ENCODE results near the gene POU3F2. TPM values are rescaled to one million over a fixed set of nuclear protein-coding genes. Genes with fewer than 3 reads are reported as not detected.

POU3F2 gene
- total and polyA plus RNA-seq, 2 experiments from 2014 or later, result 0.13 TPM; not detected in 1

GRCh38 chr6:98794307-98794842 lies 40.0 kb upstream of the POU3F2 start:
- Histone ChIP-seq H3K36me3 (replicated peaks; ENCODE audit: insufficient read depth, low read depth) (no peaks in the 10 kb centered on the region), H3K79me2 (no peaks in the 10 kb centered on the region), H4K20me1 (ENCODE audit: insufficient read depth, poor library complexity, severe bottlenecking) (no peaks in the 10 kb centered on the region), H3K9me2 (replicated peaks; ENCODE audit: insufficient read depth) (no peaks in the 10 kb centered on the region), H3K9me3 (ENCODE audit: low read depth) (no peaks in the 10 kb centered on the region), H3K27me3 (no peaks in the 10 kb centered on the region), H3K4me2 (no peak overlapping the region), H3K4me1 (ENCODE audit: insufficient read depth) (no peaks in the 10 kb centered on the region), H3K27ac (no peak overlapping the region), H3K4me3 (no peak overlapping the region), H2AFZ (no peak overlapping the region)
- DNase-seq (ENCODE audit: low spot score), result no peak
- TF ChIP-seq CTCF (IDR thresholded peaks at IDR 0.05; ENCODE audit: poor library complexity) (no peak), EZH2phosphoT487 (IDR thresholded peaks at IDR 0.05; ENCODE audit: low read depth, severe bottlenecking, unreplicated experiment) (no peak), EZH2 (IDR thresholded peaks at IDR 0.05; ENCODE audit: borderline replicate concordance) (no peak)
- WGBS (ENCODE audit: low lambda C conversion rate, missing lambda C conversion rate), result 70% methylated on average over 4 of the region's 4 CpGs

- H3K9me2 ChIP-seq (replicated peaks; ENCODE audit: insufficient read depth), result no peaks in the 10 kb centered on the region
- H2AFZ ChIP-seq, result no peak overlapping the region
- H3K27me3 ChIP-seq, result no peaks in the 10 kb centered on the region
- H3K4me2 ChIP-seq, result no peak overlapping the region
- H3K79me2 ChIP-seq, result no peaks in the 10 kb centered on the region
- no peaks in the 10 kb centered on the region for H3K4me1 ChIP-seq (ENCODE audit: insufficient read depth)
- H3K27ac ChIP-seq, result no peak overlapping the region
- H4K20me1 ChIP-seq (ENCODE audit: insufficient read depth, poor library complexity, severe bottlenecking), result no peaks in the 10 kb centered on the region
- no peak for DNase-seq (ENCODE audit: low spot score)
- H3K36me3 ChIP-seq (replicated peaks; ENCODE audit: insufficient read depth, low read depth), result no peaks in the 10 kb centered on the region
- no peak for TF ChIP-seq EZH2phosphoT487 (IDR thresholded peaks at IDR 0.05; ENCODE audit: low read depth, severe bottlenecking, unreplicated experiment)
- TF ChIP-seq EZH2 (IDR thresholded peaks at IDR 0.05; ENCODE audit: borderline replicate concordance), result no peak
- TF ChIP-seq CTCF (IDR thresholded peaks at IDR 0.05; ENCODE audit: poor library complexity), result no peak
- H3K4me3 ChIP-seq, result no peak overlapping the region
- WGBS (ENCODE audit: low lambda C conversion rate, missing lambda C conversion rate), result 77% methylated on average over 6 of the region's 6 CpGs
- no peaks in the 10 kb centered on the region for H3K9me3 ChIP-seq (ENCODE audit: low read depth)
These were observed 37.0 kb upstream of the POU3F2 start for GRCh38 chr6:98797217-98797994.

- no peaks in the 10 kb centered on the region for H3K27me3 ChIP-seq
- 89% methylated on average over 3 of the region's 3 CpGs for WGBS (ENCODE audit: low lambda C conversion rate, missing lambda C conversion rate)
These were observed 33.5 kb upstream of the POU3F2 start for GRCh38 chr6:98800866-98801265.

More at GRCh38 chr6:98800866-98801265, 33.5 kb upstream of the POU3F2 start:
- no peak for DNase-seq (ENCODE audit: low spot score)
- Histone ChIP-seq H3K4me2 (no peak overlapping the region), H3K4me1 (ENCODE audit: insufficient read depth) (no peaks in the 10 kb centered on the region), H3K79me2 (no peaks in the 10 kb centered on the region), H3K9me3 (ENCODE audit: low read depth) (no peaks in the 10 kb centered on the region), H3K27ac (no peak overlapping the region), H4K20me1 (ENCODE audit: insufficient read depth, poor library complexity, severe bottlenecking) (no peaks in the 10 kb centered on the region), H3K4me3 (no peak overlapping the region), H3K9me2 (replicated peaks; ENCODE audit: insufficient read depth) (no peaks in the 10 kb centered on the region), H3K36me3 (replicated peaks; ENCODE audit: insufficient read depth, low read depth) (no peaks in the 10 kb centered on the region), H2AFZ (no peak overlapping the region)
- TF ChIP-seq EZH2phosphoT487 (IDR thresholded peaks at IDR 0.05; ENCODE audit: low read depth, severe bottlenecking, unreplicated experiment) (no peak), EZH2 (IDR thresholded peaks at IDR 0.05; ENCODE audit: borderline replicate concordance) (no peak), CTCF (IDR thresholded peaks at IDR 0.05; ENCODE audit: poor library complexity) (no peak)

Data from hepatocyte (in vitro differentiated cells).